GM18520 (cell line): ENCODE results near the gene BAHD1.

Experiments
- ATAC-seq: cut with Tn5 transposase; IDR thresholded peaks from one replicate; pipeline ENCODE4 v1.9.1; 2021; ENCODE audit not compliant: unreplicated experiment

Gene BAHD1

DNA sequence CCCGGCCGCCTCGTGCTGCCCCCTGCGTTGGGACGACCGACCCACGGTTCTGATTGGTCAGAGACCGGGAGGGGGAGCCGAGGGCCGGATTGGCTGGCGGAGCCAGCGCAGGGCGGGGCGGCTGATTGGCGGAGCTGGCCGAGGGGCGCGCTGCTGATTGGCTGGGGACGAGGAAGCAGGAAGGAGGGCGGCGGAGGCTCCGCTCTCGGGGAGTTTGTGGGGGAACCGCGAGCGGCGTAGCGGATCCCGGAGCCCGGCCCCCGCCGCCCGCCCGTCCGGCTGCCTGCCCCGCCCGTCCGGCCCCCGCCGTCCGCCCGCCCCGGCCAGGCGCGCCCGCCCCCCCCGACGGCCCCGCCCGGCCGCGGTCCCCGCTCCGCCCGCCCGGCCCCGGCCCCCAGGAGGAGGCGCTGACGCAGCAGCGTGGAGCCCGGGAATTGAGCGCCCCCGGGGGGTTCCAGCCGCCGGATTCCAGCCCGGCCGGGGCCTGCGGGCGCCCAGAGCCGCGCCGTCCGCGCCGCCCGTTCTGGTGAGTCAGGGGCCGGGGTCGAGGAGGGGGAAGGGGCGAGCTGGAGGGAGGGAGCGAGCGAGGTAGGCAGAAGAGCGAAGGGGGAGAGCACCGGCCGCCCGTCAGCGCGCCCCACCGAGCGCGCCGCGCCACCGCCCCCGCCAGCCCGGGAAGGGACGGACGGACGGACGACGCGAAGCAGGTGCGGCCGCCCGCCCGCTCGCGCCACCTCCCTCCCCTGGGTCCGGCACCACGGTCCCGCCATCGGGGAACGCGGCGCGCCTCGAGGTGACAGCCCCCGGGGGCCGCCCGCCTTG lies at the start of gene BAHD1:
TSS of gene BAHD1 (plus strand) at position 211 of the 822 bp plus-strand sequence. CDS start 17,512 bp downstream, outside the sequence.
- peak; percentile 89 for ATAC-seq

DNA sequence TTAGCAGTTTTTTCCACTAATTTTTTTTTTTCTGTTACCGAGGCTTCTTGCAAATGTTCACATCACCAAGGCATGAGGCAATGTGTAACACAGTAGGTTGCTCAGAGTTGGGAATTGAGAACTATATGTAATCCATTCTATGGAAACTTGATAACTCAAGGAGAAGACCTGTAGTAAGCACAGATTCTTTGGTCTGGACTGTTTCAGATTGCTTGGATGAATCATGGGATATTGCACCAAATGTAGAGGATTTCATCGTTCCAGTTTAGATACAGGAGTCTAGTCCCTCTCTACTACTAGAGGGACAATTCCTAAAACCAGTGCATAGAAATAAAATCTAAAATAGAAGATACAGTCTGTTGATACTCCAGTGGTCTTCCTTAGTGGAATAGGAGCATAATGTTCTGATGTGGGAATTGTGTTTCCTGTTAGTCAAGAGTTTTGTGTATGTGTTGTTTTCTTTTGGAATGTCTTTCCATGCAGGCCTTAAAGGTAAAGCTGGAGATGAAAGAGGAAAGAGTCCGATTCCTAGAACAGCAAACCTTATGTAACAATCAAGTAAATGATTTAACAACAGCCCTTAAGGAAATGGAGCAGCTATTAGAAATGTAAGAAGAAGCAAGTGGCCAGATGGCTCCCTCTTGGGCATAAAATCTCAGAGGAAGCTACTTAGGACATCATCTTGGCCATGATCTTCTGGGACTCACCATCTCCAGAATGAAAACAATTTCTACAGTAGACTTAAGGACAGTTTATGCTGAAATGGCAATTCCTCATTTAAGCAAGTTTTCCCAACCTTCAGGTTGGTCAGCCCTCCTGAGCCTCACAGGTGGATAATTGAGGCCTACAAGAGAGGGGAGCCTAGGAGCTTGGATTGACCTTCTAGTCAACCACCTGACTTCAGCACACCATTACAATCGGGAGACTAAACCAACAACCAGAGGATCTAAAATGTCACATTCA lies 47.5 kb upstream of the BAHD1 start:
- no peak for ATAC-seq

DNA sequence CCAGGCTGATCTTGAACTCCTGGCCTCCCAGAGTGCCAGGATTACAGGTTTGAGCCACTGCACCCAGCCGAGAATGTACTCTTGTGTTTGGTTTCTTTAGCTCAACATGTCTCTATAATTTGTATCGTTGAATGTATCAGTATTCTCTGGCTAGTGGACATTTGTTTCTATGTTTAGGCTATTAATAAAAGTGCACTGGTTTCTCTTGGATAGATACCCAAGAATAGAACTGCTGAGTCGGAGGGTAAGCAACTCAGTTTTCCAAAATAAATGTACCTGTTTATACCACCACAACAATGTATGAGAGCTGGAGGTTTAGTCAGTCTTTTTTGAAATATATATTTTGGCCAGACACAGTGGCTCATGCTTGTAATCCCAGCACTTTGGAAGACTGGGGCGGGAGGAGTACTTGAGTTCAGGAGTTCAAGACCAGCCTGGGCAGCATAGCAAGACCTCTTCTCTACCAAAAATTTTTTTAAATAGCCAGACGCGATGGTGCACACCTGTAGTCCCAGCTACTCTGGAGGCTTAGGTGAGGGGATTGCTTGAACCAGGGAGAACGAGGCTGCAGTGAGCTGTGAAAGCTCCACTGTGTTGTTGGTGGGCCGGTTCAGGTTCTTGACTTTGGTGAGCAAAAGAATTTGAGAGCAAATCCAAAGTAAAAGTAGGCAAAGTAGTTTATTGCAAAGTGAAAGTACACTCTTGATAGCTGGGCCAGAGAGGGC lies 42.9 kb upstream of the BAHD1 start:
- no peak for ATAC-seq

DNA sequence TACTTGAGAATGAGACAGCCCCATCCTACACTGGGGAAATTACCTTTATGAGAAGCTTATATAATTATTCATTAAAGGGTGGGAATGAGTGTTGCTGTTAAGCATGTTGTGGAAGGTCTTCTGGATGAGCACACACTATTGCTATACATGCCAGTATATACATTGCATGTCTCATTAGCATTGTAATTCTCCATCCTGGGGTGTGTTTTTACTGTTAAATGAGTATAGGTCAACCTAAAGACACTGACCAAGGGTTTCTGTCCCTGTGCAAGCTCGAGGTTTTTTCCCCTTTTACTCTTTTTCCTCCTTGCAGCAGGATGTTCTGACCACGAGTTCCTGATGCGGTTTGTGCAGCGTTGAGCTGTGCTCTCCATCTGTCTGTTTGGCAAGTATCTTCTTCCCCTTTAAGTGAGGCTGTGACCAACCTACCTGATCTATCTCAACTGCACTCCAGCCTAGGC lies 42.3 kb upstream of the BAHD1 start:
- ATAC-seq = peak; percentile 64

DNA sequence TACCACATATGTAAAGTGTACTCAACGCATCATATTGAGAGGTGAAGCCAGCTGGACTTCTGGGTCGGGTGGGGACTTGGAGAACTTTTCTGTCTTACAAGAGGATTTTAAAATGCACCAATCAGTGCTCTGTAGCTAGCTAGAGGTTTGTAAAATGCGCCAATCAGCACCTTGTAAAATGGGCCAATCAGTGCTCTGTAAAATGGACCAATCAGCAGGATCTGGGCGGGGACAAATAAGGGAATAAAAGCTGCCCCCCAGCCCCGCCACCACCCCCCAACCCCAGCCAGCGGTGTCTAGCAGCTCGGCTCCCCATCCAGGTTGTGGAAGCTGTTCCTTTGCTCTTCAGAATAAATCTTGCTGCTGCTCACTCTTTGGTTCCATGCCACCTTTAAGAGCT lies 41.4 kb upstream of the BAHD1 start:
- ATAC-seq = no peak

DNA sequence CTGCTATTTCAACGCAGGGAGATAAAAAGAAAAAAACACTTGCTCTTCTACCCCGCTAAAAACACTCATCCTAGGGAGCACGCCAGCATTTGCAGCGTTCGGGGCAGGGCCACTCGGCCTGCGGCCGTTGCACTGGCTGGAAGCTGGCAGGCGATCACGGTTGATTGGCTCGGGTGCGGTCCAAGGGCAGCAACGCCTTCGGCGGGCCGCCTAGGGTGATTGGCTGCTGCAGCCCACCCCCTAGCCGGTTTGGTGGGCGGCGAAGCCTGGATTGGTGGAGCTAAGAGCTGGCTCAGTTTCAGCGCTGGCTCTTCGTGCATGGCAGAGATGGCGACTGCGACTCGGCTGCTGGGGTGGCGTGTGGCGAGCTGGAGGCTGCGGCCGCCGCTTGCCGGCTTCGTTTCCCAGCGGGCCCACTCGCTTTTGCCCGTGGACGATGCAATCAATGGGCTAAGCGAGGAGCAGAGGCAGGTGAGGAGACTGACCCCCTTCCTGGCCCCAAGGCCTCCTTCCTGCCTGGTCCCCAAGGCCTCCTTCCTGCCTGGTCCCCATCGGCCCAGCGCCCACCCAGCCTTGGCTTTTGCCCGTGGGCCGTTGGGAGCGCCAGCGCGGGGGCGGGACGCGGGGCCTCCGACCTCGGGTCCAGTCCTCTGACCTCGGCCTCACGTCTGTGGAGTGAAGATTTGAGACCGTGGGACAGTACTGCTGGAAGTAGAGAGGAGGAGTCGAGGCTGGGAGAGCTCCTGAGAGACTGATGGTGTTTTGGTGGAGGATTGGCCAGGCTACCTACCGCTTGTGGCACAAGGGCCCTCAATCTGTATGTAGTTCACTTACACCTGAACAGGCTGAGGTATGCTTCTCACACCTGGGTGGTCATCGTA lies 35.0 kb upstream of the BAHD1 start, which contains the start of gene IVD:
TSS of gene IVD (plus strand) at position 295 of the 881 bp plus-strand sequence. CDS start at position 328, 33 bp downstream.
- ATAC-seq = peak; percentile 76

DNA sequence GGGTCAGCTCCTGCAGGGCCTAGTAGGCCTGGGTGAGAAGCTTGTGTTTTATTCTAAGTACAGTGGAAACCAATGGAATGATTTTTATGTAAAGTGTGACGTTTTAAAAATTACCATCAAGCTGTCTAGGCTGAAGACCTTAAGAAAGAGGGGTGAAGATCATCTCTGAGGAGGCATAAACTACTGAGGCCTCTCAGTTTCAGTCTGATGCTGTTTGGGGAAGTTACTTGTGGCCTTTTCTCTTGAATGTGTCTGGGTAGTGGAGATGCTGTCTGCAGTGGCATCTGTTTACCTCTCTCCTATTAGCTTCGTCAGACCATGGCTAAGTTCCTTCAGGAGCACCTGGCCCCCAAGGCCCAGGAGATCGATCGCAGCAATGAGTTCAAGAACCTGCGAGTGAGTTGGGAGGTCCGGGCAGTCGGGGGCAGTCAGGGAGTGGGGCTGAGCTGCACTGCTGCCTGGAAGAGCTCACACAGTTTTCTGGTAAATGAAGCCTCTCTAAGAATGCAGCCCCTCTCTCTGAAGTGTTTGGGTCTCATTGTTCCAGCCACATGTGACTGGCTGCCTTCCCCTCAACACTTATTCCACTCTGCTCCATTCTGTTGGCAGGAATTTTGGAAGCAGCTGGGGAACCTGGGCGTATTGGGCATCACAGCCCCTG lies 33.3 kb upstream of the BAHD1 start:
- peak; percentile 30 for ATAC-seq

DNA sequence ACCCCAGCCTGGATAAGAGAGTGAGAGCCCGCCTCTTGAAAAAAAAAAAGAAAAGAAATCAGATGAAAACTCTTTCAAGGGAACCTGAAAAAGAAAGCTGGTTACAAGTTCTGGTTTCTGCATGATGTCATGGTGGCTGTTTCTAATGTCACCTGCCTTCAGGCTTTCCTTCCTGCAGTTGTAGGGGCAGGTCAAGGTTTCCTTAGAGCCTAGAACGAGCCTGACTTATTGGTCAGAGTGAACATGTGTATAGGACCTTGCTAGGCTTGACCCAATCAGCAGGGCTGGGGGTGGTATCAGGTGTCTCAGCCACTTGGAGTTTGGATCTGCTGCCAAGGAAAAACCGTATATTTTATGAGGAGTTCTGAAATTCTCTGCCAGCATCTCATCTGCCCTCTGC lies 31.4 kb upstream of the BAHD1 start:
- no peak for ATAC-seq

DNA sequence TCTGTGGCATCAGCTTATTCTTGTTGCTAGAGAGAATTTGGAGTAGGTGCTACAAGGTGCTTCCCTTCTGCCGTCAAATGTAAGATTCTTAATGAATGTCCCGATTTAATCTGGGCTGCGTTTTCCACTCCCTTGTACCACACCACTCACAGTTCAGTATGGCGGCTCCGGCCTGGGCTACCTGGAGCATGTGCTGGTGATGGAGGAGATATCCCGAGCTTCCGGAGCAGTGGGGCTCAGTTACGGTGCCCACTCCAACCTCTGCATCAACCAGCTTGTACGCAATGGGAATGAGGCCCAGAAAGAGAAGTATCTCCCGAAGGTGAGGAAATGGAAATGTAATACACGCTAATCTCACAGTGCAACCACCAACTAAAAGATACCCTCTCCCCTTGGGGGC lies 30.3 kb upstream of the BAHD1 start:
- no peak for ATAC-seq

DNA sequence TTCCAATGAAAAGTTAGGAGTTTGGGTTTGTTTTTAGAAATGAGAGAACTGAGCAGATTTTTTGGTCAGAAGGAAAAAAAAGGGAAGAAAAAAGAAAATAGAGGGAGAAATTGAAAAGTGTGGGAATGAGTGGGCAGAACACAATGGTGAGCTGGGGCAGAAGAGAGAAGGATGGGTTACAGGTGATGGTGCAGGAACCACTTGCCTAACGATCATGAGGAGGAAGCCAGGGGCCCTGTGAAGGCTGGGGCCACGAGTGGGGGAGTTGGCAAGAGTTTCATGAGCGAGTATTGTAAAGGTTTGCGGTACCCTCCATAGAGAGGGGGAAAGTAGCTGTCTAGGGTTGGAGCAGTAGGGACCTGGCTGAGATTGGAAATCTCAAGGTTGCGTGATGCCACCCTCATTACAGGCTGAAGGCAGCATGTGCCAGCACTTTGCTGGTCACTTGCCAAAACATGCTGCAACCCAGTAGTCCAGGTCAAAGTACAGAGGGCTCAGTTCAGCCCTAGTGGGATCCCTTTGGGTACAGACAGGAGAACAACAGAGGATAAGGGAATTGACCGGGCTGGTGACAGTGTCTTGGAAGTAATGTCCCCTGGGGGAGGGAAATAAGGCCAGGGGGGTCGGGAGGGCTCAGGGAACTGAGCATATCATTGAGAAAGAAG lies 28.5 kb upstream of the BAHD1 start:
- ATAC-seq = no peak

DNA sequence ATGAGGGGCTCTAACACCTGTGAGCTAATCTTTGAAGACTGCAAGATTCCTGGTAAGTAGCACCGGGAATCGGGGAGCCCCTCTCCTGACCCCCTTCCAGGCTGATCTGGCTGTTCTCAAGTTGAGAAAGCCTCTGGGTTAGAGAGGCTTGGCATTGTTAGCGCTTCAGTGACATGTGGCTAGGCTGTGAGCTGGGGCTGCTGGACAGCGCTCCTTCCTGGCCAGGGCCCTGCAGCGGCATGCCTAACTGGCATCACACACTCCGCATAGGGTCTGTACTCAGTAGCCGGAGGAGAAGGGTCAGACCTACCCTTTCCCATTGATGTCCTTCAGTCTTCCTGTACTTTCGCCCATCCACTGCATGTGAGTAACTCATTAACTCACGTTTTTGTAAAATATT lies 27.7 kb upstream of the BAHD1 start:
- no peak for ATAC-seq

DNA sequence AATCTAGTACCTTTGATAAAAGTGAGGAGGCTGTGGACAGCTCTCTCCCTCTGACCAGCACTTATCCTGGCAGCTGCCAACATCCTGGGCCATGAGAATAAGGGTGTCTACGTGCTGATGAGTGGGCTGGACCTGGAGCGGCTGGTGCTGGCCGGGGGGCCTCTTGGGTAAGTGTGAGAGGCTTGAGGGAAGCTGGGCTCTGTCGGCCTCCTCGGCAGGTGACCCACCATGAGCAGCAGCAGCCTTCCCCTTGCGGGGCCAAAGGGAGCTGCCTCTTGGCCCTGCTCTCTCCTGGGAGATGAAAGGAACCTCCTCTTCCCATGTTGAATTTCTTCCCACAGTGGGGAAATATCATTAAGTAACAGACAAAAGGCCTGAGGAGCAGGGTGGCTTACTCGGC lies 25.9 kb upstream of the BAHD1 start:
- no peak for ATAC-seq

DNA sequence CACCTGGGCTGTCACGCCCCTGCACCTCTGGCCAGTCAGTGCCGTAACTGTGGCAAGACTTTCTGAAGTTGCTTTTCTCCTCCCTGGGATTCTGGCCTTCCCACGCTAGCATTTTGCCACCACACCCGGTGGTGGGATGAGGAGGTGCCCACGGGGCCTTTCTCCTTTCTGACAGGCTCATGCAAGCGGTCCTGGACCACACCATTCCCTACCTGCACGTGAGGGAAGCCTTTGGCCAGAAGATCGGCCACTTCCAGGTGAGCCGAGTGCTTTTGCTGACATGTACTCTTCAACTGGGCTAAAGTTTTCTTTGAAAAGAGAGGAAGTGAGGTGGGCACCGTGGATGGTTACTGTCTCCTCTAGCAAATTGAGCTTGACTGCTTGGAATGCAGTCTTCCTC lies 25.5 kb upstream of the BAHD1 start:
- no peak for ATAC-seq

DNA sequence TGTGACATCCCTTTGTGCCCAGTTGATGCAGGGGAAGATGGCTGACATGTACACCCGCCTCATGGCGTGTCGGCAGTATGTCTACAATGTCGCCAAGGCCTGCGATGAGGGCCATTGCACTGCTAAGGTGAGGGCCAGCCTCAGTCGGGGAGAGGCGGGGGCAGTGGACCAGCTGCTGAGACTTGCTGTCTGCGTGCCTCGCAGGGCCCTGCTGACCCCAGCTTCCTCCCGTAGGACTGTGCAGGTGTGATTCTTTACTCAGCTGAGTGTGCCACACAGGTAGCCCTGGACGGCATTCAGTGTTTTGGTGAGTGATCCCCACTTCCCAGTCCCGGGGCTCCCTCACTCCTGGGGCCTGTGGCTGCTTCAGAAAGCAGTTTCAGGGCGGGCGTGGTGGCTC lies 24.7 kb upstream of the BAHD1 start:
- no peak for ATAC-seq

DNA sequence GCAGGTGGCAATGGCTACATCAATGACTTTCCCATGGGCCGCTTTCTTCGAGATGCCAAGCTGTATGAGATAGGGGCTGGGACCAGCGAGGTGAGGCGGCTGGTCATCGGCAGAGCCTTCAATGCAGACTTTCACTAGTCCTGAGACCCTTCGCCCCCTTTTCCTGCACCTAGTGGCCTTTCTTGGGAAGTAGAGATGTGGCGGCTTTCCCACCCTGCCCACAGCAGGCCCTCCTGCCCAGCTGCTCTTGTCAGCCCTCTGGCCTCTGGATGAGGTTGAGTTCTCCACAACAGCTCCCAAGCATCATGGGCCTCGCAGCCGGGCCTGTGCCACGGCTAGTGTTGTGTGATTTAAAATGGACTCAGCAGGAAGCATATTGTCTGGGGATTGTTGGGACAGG lies 22.6 kb upstream of the BAHD1 start:
- ATAC-seq = no peak

DNA sequence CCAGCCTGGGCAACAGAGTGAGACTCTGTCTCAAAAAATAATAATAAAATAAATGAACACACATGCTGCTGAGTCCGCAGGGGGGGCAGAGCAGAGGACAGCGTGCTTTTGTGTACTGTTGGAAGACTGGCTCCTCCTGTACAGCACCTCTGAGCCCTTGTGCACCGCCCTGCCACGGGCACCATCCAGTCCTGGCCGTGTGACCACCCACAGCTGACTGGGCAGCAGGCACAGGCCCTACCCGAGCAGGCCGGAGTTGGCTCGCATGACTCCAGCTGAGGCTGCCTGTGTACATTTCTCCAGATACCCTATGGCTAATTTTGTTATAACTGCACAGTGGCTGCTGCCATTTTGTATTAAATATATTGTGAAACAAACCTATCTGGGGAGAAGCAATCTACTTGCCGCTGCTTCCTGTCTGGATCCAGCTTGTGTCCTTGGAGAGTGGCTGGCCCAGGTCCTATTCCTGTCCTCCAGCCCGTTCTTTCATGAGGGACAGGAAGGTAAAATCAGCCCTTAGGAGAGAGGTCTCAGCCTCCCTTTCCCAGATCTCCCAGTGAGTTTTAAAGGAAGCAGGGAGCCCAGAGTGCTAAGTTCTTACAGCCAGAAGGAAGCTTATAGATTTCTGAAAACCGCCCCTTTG lies 20.6 kb upstream of the BAHD1 start:
- no peak for ATAC-seq

DNA sequence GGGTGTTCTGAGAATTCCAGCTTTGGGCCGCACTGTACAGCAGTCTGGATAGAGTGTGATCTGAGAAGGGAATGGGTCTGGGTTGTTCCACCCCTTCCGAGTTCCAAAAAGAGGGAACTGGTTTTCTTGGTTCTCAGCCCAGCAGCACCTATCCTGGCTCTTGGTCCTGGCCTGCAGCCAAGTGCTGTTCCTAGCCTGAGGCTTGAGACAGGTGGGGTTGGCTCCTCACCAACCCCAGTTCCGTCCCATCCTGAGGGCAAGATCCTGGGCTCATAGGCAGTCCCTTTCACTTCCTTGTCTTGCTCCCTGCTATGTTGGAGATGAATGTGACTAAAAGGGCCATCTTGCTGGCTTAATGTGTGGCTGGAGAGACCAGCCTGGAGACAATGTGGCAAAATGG lies 20.0 kb upstream of the BAHD1 start:
- ATAC-seq = no peak
